CD4-positive, alpha-beta T cell (primary cell): ENCODE data around the gene NAALADL1. TPM values are rescaled to one million over a fixed set of nuclear protein-coding genes. Genes with fewer than 3 reads are reported as not detected.

ENCODE experiments used
- ATAC-seq: fragments of 200-7000 bp; cut with Tn5 transposase; one replicate; pipeline ENCODE4 v1.10.0; 2022; ENCODE audit warnings: mild to moderate bottlenecking; ENCODE audit not compliant: poor library complexity
- CTCF ChIA-PET: fragments of 350-600 bp; sonication (Branson Sonifier 250); formaldehyde crosslinking; loops from one replicate; lab custom pipeline; 2021; ENCODE audit warnings: antibody characterized with exemption, inconsistent platforms; lab: Charles Lee
- POLR2A ChIA-PET: fragments of 350-600 bp; sonication (Branson Sonifier 250); formaldehyde crosslinking; loops from one replicate; lab custom pipeline; 2021; ENCODE audit warnings: antibody characterized with exemption, inconsistent platforms; lab: Charles Lee
- DNase-seq, 14 experiments: peaks; one replicate each; pipeline ENCODE4 v3.0.0-alpha.2; 2013 to 2020; ENCODE audit warnings: mixed read lengths in 2 of 14
- H3K27ac ChIP-seq, 2 donors: one replicate each; pipeline versions ENCODE4 v1.5.1 to v1.7.0; 2013; ENCODE audit warnings: low read length in 2 of 2, low read depth in 1 of 2, mild to moderate bottlenecking in 1 of 2
- H3K27me3 ChIP-seq, 2 experiments: 1 replicate in 1 of 2; 2 replicates in 1 of 2; pipeline versions ENCODE4 v1.6.1 to v1.7.0; 2013; ENCODE audit warnings: low read length in 2 of 2, control low read depth in 1 of 2, mild to moderate bottlenecking in 1 of 2, moderate library complexity in 1 of 2; ENCODE audit not compliant: insufficient read depth in 2 of 2, control insufficient read depth in 1 of 2
- H3K36me3 ChIP-seq: one replicate; pipeline ENCODE4 v1.6.1; 2013; ENCODE audit warnings: low read length, control low read depth; ENCODE audit not compliant: insufficient read depth
- H3K4me1 ChIP-seq: one replicate; pipeline ENCODE4 v1.6.1; 2013; ENCODE audit warnings: low read length, control low read depth; ENCODE audit not compliant: insufficient read depth
- H3K4me3 ChIP-seq: one replicate; pipeline ENCODE4 v1.5.1; 2013; ENCODE audit warnings: mild to moderate bottlenecking, low read length, moderate library complexity
- H3K9me3 ChIP-seq, 2 experiments: 1 replicate in 1 of 2; 2 replicates in 1 of 2; pipeline versions ENCODE4 v1.6.1 to v1.7.0; 2013; ENCODE audit warnings: low read length in 2 of 2, mild to moderate bottlenecking in 2 of 2, control low read depth in 1 of 2, moderate library complexity in 1 of 2; ENCODE audit not compliant: control insufficient read depth in 1 of 2, insufficient read depth in 1 of 2
- H3K27ac Mint-ChIP-seq: one replicate; pipeline ENCODE4 v1.8.0; 2020; ENCODE audit warnings: mixed read lengths
- H3K27me3 Mint-ChIP-seq: one replicate; pipeline ENCODE4 v1.8.0; 2021; ENCODE audit warnings: mixed read lengths
- H3K36me3 Mint-ChIP-seq: one replicate; pipeline ENCODE4 v1.8.0; 2021; ENCODE audit warnings: low read depth, mixed read lengths
- H3K4me1 Mint-ChIP-seq: one replicate; pipeline ENCODE4 v1.8.0; 2021; ENCODE audit warnings: low read depth, mixed read lengths
- H3K4me3 Mint-ChIP-seq: one replicate; pipeline ENCODE4 v1.8.0; 2020; ENCODE audit warnings: mild to moderate bottlenecking, mixed read lengths
- H3K9me3 Mint-ChIP-seq: one replicate; pipeline ENCODE4 v1.8.0; 2020; ENCODE audit warnings: mixed read lengths
- intact Hi-C, 2 experiments: fragments of 100-400 bp; cut with DNase I in 1 of 2; cut with micrococcal nuclease in 1 of 2; formaldehyde crosslinking; loops; one replicate each; pipeline versions ENCODE4 v1.15.1 to v1.9.0; 2023 to 2025; cut with DNase I, micrococcal nuclease
- total RNA-seq, 174 experiments: library from RNA in 2 of 174; stranded (reverse) in 2 of 174; gene quantifications; one replicate each; pipeline ENCODE4 v1.2.3 and lab custom pipeline; 2021 to 2026
- TF ChIP-seq, protein P1 (sequence below): fragments of 200-600 bp; IDR thresholded peaks from one replicate; pipeline ENCODE4 v1.8.0; 2022; ENCODE audit warnings: antibody characterized with exemption, mild to moderate bottlenecking

NAALADL1 gene
- total RNA-seq, 2 experiments from 2014 or later = 7.7 to 9.2 TPM

DNA sequence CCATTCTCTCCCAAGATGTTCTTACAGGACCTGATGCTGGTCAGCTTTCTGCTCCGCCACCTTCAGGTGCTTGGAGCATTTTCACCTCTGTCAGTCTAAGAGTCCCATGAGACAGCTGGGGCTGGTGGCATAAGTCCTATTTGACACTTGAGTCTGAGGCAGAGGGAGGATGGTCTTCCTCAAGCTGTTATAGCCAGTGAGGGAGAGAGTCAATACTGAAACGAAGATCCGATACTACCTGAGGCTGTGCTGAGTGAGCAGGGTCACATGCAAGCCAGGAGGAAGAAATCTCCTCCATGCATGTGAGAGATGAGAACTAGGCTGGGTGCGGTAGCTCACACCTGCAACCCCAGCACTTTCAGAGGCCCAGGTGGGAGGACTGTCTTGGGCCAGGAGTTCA, 31.3 kb upstream of the NAALADL1 start:
- H3K36me3 Mint-ChIP-seq = peaks cover 47% of the 10 kb centered on the region
- H3K4me3 ChIP-seq = no peak overlapping the region
- intact Hi-C loops = loop anchor here in 1 of 2 experiments (10.0 kb wide), 2 partner anchors 245 to 1255 kb away; partner anchors contain the start of genes B4GAT1, BRMS1 and CDC42BPG
- peaks cover 9% of the 10 kb centered on the region for H3K4me1 ChIP-seq
- no peak overlapping the region for H3K4me3 Mint-ChIP-seq
- H3K36me3 ChIP-seq = peaks cover 48% of the 10 kb centered on the region
- peaks cover 14% of the 10 kb centered on the region for H3K4me1 Mint-ChIP-seq
- ATAC-seq = no peak
- no peaks in the 10 kb centered on the region for H3K9me3 ChIP-seq
- ChIA-PET POLR2A (no interaction called here), CTCF (interaction anchor here (1.4 kb wide), 1 partner anchor 21 kb away, joined by 4 read pairs; no protein-coding TSS in a partner anchor)
- no peak for DNase-seq
- no peak overlapping the region for H3K27ac ChIP-seq
- no peaks in the 10 kb centered on the region for H3K27me3 Mint-ChIP-seq
- no peaks in the 10 kb centered on the region for H3K27me3 ChIP-seq
- H3K27ac Mint-ChIP-seq = peak overlapping the region; percentile 44
- TF ChIP-seq, protein P1, sequence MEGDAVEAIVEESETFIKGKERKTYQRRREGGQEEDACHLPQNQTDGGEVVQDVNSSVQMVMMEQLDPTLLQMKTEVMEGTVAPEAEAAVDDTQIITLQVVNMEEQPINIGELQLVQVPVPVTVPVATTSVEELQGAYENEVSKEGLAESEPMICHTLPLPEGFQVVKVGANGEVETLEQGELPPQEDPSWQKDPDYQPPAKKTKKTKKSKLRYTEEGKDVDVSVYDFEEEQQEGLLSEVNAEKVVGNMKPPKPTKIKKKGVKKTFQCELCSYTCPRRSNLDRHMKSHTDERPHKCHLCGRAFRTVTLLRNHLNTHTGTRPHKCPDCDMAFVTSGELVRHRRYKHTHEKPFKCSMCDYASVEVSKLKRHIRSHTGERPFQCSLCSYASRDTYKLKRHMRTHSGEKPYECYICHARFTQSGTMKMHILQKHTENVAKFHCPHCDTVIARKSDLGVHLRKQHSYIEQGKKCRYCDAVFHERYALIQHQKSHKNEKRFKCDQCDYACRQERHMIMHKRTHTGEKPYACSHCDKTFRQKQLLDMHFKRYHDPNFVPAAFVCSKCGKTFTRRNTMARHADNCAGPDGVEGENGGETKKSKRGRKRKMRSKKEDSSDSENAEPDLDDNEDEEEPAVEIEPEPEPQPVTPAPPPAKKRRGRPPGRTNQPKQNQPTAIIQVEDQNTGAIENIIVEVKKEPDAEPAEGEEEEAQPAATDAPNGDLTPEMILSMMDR = no peak
- no peaks in the 10 kb centered on the region for H3K9me3 Mint-ChIP-seq

DNA sequence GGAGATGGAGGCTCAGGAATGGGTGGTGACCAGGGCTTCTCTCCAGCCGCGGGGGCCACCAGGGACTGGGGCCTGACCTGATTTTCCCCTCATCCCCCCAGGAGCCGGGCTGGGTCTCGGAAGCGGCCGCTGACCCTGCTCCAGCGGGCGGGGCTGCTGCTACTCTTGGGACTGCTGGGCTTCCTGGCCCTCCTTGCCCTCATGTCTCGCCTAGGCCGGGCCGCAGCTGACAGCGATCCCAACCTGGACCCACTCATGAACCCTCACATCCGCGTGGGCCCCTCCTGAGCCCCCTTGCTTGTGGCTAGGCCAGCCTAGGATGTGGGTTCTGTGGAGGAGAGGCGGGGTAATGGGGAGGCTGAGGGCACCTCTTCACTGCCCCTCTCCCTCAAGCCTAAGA, 29.5 kb upstream of the NAALADL1 start:
- no peak overlapping the region for H3K4me3 ChIP-seq
- H3K9me3 Mint-ChIP-seq = no peaks in the 10 kb centered on the region
- intact Hi-C loops = loop anchor here in 1 of 2 experiments (10.0 kb wide), 2 partner anchors 243 to 1257 kb away; partner anchors contain the start of genes B4GAT1, BRMS1 and CDC42BPG
- CTCF ChIA-PET = no interaction called here
- H3K4me1 ChIP-seq = peaks cover 21% of the 10 kb centered on the region
- H3K4me1 Mint-ChIP-seq = peaks cover 32% of the 10 kb centered on the region
- TF ChIP-seq, protein P1 = no peak
- H3K36me3 ChIP-seq = peaks cover 50% of the 10 kb centered on the region
- no peaks in the 10 kb centered on the region for H3K27me3 Mint-ChIP-seq
- H3K27ac ChIP-seq = no peak overlapping the region
- DNase-seq (no peak), ATAC-seq (no peak)
- no peak overlapping the region for H3K27ac Mint-ChIP-seq
- POLR2A ChIA-PET = interaction anchor here (1.6 kb wide), 1 partner anchor 8 kb away, joined by 5 read pairs; the partner anchor contains the start of gene VPS51
- no peaks in the 10 kb centered on the region for H3K9me3 ChIP-seq
- H3K36me3 Mint-ChIP-seq = peaks cover 57% of the 10 kb centered on the region
- H3K4me3 Mint-ChIP-seq = no peak overlapping the region
- no peaks in the 10 kb centered on the region for H3K27me3 ChIP-seq

DNA sequence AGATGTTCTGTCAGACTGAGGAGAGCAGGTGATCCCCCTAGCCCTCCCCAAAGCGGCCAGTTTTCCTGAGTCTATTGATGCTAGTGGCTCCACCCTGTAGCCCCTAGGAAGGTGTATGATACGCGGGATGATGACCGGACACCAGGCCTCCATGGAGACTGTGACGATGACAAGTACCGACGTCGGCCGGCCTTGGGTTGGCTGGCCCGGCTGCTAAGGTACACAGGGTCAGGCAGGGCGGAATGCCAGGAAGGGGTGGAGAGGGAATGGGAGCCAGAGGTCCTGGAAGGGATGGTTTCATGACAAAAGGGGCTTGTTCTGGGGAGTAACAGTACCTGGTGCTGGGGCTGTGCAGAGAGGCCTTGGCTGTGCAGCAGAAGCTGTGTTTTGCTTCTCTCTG, 28.9 kb upstream of the NAALADL1 start:
- no peak overlapping the region for H3K4me3 ChIP-seq
- TF ChIP-seq, protein P1 = no peak
- Mint-ChIP-seq H3K4me1 (peaks cover 33% of the 10 kb centered on the region), H3K36me3 (peaks cover 57% of the 10 kb centered on the region), H3K27me3 (no peaks in the 10 kb centered on the region), H3K27ac (no peak overlapping the region), H3K9me3 (no peaks in the 10 kb centered on the region), H3K4me3 (no peak overlapping the region)
- H3K27ac ChIP-seq = no peak overlapping the region
- ChIA-PET POLR2A (interaction anchor here (1.0 to 2.9 kb wide), 3 partner anchors 9 to 47 kb away, joined by 3 to 16 read pairs (median 5); partner anchors contain the start of genes SYVN1 and VPS51), CTCF (interaction anchor here (0.5 kb wide), 1 partner anchor 245 kb away, joined by 3 read pairs; no protein-coding TSS in a partner anchor)
- DNase-seq = no peak
- ATAC-seq = no peak
- H3K9me3 ChIP-seq = no peaks in the 10 kb centered on the region
- no peaks in the 10 kb centered on the region for H3K27me3 ChIP-seq
- intact Hi-C loops = loop anchor here in 1 of 2 experiments (10.0 kb wide), 2 partner anchors 242 to 1258 kb away; partner anchors contain the start of genes B4GAT1, BRMS1 and CDC42BPG
- H3K36me3 ChIP-seq = peaks cover 50% of the 10 kb centered on the region
- peaks cover 21% of the 10 kb centered on the region for H3K4me1 ChIP-seq
